HTERT RPE-1 (cell line): ENCODE results near the gene CECR2.

Experiments used
- in situ Hi-C: fragments of 300-500 bp; cut with MboI; formaldehyde crosslinking; loops from 4 replicates; pipeline ENCODE4 v1.14.3; 2020; ENCODE audit warnings: low sequenced_read_pairs

Gene CECR2

GRCh38 chr22:17366830-17367229 lies 2.4 kb upstream of the CECR2 start:
- in situ Hi-C loops: no loop called here

GRCh38 chr22:17368144-17368543 lies 1.1 kb upstream of the CECR2 start:
- in situ Hi-C loops: no loop called here

DNA sequence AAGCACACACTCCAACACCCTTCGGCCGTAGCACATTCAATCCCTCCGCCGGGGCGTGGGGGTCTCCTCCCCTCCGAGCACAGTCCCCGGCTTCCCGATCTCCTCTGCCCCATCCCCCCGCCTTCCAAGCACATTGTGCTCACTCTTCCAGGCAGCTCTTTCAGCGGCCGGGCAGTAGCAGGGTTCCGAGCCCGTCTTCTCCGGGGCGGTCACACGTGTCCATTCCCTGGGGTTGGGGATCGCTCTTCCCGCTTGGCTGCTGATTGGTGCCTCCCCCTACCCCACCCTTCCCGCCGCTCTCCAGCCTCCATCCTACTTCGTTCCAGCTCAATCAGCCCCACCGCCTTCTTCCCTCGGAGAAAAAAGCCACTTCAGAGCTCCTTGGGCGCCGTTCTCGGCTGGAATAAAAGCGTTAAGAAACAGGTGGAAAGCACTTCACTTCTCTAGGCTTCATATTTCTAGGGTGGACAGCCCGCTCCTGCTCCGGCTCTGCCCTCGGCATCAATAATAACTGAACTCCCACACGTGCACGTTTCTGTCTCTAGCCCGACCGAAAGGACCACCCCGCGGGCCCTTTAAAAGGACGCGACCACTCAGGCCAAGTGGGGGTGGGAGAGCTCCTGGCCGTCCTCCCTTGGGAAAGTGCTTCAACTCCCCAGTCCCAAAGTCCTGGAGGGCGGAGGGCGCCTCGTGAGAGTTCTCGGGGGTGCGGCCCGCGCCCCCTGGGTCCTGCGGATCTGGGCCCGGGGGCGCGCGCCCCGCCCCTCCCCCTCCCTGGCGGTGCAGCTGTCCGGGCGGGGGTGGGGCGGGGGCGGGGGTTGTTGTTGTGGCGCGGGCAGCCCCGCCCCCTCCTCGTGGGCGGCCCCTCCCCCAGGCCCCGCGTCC lies 464 bp upstream of the CECR2 start:
- in situ Hi-C loops: no loop called here

DNA sequence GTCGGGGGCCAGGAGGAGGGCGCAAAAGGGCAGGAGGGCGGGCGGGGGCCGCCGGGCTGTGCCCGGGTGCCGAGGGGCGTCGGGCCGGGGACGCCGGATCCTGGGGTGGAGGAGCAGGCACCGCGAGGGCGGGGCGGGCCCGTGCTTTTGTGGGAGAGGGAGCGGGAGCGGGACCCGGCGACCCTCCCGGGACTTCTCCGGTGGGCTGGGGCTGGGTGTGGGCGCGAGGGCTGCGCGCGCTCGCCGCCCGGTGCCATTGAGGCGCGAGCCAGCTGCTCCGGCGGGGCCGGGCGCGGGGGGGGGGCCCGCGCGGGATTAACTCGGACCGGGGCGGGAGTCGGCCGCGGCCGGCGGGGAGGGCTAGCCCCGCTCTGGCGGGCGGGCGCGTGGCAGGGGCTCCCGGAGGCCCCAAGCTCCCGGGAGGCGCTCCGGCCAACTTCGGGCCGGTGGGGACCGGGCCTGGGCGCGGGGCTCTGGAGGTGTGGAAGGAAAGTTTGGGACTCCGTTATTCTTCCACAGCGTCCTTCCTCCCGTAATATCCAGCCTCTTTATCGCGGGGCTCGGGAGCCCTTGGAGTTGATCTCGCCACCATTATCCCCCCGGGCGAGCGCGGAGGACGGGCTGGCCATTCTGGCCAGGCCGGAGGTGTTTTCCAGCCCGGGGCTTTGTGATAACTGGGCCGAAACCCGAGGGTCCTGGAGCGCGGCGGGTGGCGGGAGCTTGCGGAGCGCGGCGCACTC lies 936 bp downstream of the CECR2 start:
- in situ Hi-C loops: no loop called here

GRCh38 chr22:17370766-17371432 lies 1.6 kb downstream of the CECR2 start:
- in situ Hi-C loops: no loop called here

GRCh38 chr22:17371448-17371847 lies 2.2 kb downstream of the CECR2 start:
- in situ Hi-C loops: no loop called here

DNA sequence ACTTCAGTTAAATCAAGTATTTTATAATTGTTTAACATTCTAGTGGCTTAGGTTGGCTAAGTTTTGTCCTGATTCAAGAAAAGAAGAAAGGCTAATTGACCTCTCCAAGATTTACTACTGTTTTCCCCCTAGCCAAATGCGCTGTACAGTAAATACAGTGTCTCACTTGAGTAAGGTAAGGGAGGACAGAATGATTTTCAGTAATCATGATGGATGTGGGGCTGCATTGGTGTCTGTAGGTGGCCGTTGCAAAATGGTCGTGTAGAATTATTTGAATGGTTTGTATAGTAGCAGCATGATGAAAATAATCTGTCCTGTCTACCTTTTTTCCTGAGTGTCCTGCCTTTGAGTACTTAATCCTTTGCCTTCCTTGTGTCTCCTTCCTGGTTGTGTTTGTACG lies 4.6 kb downstream of the CECR2 start:
- in situ Hi-C loops: no loop called here

- in situ Hi-C loops: no loop called here
Measured at GRCh38 chr22:17375914-17376614, 6.8 kb downstream of the CECR2 start.

- in situ Hi-C loops: no loop called here
Measured at GRCh38 chr22:17376950-17377349, 7.7 kb downstream of the CECR2 start.

DNA sequence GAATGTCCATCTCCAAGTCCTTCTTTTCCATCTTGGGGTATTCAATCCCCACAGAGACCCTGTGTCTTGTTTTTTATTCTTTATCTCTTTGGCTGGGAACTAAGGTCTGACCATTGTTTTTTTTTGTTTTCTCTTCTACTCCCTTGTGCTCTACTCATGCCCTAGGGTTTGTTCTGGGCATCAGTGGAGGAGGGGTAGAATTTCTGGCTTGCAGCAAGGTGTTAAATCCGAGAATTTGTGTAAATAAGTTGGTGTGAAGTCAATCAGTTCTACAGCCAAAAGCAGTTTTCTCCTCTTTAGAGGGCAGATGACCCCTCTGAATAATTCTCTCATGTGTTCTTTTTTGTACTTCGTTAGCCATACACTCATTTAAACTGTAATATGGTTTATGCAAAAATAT lies 10.7 kb downstream of the CECR2 start:
- in situ Hi-C loops: no loop called here

DNA sequence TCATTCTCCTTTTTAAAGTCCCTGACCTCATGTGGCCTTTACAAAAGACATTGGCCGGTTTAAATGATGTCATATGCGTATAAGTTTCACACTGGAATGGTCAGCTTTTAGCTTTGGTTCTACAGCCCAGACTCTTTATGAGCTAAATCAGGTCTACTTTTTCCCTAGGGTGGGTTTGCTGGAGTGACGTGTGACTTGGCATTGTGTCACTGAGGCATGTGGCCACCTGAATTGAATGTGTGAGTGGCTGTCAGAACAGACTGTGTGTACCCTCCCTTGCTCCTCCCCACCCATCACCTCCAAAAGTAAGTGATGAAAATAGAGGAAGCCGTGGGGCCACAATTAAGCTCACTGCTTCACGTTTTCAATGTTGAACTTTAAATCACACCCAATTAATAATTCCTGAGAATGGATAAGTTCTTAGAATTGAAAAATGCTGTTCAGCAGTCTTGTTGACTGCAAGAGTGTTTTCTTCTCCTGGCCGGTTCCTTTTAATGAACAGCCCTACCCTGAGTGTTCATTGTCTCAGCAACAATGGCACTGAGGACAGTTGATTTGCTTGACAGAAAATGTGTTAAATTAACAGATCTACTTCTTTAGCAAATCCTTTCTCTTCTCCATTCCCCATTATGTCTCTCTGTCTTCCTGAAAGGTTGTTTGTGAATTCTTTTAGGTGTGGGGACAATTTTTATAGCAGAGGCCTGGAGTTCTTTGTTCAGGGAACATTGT lies 11.3 kb downstream of the CECR2 start:
- in situ Hi-C loops: no loop called here

GRCh38 chr22:17381192-17381913 lies 12.1 kb downstream of the CECR2 start:
- in situ Hi-C loops: no loop called here

GRCh38 chr22:17384612-17385330 lies 15.5 kb downstream of the CECR2 start:
- in situ Hi-C loops: no loop called here

DNA sequence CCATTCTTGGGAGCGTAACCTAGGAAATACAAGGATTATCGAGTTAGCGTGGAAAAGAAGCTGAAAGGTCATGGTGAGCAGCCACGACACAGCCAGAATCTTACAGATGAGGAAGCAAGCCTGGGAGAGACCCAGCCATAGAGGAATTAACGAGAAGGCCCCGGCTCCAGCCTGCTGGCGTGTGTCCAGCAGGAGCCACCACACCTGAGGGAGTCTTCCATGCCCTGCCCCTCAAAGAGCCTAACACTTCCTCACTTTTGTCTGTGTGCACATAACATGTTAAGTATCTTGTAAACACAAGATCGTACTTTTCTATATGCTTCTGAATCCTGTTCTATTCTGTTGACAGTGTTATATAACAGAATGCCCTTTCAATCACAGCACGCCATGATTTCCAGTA lies 18.1 kb downstream of the CECR2 start:
- in situ Hi-C loops: no loop called here

DNA sequence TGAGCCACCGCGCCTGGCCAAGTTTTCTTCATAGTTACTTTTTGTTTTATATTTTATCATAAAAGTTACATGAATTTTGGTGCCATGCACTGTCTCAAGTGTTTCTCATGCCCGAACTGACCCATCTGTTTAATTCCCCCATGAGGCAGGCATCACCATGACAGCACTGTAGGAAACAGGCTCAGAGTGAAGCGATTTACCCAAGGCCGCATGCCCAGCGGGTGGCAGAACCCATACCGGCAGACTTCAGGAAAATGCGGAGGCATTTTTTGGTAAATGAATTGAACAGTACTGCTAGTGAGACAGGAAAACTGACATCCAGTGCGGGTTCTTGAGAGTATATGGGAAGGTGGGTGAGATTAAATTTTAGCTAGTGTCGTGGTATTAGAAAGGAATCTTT lies 19.0 kb downstream of the CECR2 start:
- in situ Hi-C loops: no loop called here

DNA sequence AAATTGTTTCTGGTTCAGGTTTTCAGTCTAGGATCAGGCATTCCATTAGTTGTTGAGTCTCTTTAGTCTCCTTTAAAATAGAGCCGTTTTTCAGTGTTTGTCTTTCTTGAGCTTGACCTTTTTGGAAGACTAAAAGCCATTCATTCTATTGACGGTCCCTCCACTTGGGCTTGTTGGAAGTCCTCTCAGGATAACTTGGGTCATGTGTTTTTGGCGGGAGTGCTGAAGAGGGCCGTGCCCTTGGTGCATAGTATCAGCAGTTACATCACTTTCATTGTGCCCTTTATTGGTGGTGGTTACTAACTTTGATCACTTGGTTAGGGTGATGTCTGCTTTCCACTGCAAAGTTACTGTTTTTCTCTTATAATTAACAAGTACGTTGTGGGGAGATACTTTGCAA lies 20.8 kb downstream of the CECR2 start:
- in situ Hi-C loops: no loop called here

- in situ Hi-C loops: no loop called here
Measured at GRCh38 chr22:17396516-17396915, 27.3 kb downstream of the CECR2 start.

DNA sequence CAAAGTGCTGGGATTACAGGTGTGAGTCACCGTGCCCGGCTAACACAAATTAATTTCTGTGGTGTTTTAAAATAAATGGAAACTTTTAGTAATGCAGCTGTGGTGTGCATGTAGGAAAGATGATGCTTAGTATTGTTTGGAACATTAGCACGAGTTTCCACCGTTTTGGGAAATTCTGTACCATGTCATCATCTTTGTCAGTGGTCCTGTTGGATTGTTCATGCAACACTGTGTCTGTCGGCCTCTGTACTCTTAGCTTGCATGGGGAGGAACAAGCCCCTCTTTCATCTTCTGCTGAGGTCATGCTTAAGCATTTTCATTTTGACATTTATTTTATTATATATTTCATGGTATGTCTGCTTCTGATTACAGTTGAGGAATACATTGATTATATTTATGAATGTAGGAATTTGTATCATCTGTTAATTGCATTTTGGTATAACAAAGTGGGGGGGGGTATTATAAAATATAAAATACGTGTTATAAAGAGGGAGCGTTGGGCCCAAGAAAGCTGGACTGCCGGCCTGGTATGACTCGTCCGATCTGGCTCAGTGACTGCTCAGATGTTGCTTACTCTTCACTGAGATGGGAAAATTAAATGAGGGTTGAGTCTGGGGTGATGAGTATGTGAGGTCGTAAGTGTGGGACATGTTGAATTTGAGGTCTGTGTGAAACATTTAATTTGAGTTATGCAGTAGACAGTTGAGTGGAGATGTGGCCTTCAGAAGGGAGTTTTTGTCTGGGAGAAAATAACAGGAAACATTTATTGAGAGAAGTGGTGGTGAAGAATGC lies 28.7 kb downstream of the CECR2 start:
- in situ Hi-C loops: no loop called here
